HG03442 (cell line): Measurements from ENCODE around the gene ROR2.

Experiments used
- ATAC-seq: cut with Tn5 transposase; IDR thresholded peaks from one replicate; pipeline ENCODE4 v1.9.1; 2021; ENCODE audit warnings: mild to moderate bottlenecking, moderate library complexity; ENCODE audit not compliant: unreplicated experiment

The ROR2 gene

GRCh38 chr9:91782708-91783214 lies 167.3 kb downstream of the ROR2 start:
- no peak for ATAC-seq

GRCh38 chr9:91781906-91782305 lies 168.1 kb downstream of the ROR2 start:
- ATAC-seq: no peak

- ATAC-seq: no peak
These were observed 168.9 kb downstream of the ROR2 start for GRCh38 chr9:91781116-91781515.

- ATAC-seq: no peak
These were observed 172.0 kb downstream of the ROR2 start for GRCh38 chr9:91778031-91778430.

GRCh38 chr9:91777292-91777830 lies 172.7 kb downstream of the ROR2 start:
- ATAC-seq: no peak

- ATAC-seq: no peak
These were observed 173.4 kb downstream of the ROR2 start for GRCh38 chr9:91776409-91777291.

- ATAC-seq: no peak
These were observed 174.4 kb downstream of the ROR2 start for GRCh38 chr9:91775708-91776028.

- ATAC-seq: no peak
These were observed 174.9 kb downstream of the ROR2 start for GRCh38 chr9:91775011-91775707.

GRCh38 chr9:91773156-91773555 lies 176.9 kb downstream of the ROR2 start:
- no peak for ATAC-seq

GRCh38 chr9:91771864-91772263 lies 178.2 kb downstream of the ROR2 start:
- ATAC-seq: no peak

GRCh38 chr9:91771027-91771426 lies 179.0 kb downstream of the ROR2 start:
- no peak for ATAC-seq

- no peak for ATAC-seq
These were observed 179.8 kb downstream of the ROR2 start for GRCh38 chr9:91770229-91770628.

GRCh38 chr9:91768977-91769916 lies 180.8 kb downstream of the ROR2 start:
- no peak for ATAC-seq

GRCh38 chr9:91768507-91768906 lies 181.5 kb downstream of the ROR2 start:
- no peak for ATAC-seq

- no peak for ATAC-seq
These were observed 183.5 kb downstream of the ROR2 start for GRCh38 chr9:91766315-91767069.

- ATAC-seq: no peak
These were observed 184.7 kb downstream of the ROR2 start for GRCh38 chr9:91765296-91765695.

- ATAC-seq: no peak
These were observed 185.4 kb downstream of the ROR2 start for GRCh38 chr9:91764661-91765060.

GRCh38 chr9:91761362-91761761 lies 188.7 kb downstream of the ROR2 start:
- ATAC-seq: no peak

GRCh38 chr9:91760906-91761305 lies 189.1 kb downstream of the ROR2 start:
- no peak for ATAC-seq

GRCh38 chr9:91758491-91758981 lies 191.5 kb downstream of the ROR2 start:
- ATAC-seq: no peak
